Kidney epithelial cell (primary cell): ENCODE results near the gene HAAO. TPM values are rescaled to one million over a fixed set of nuclear protein-coding genes. Genes with fewer than 3 reads are reported as not detected.

Experiments used
- DNase-seq: peaks from one replicate; pipeline ENCODE4 v3.0.0-alpha.2; 2010; ENCODE audit warnings: low read depth
- H3K27me3 ChIP-seq: 2 replicates; pipeline ENCODE4 v1.6.0; 2011; ENCODE audit warnings: low read length; ENCODE audit not compliant: control insufficient read depth, insufficient read depth
- H3K36me3 ChIP-seq: 2 replicates; pipeline ENCODE4 v1.5.1; 2011; ENCODE audit warnings: low read length; ENCODE audit not compliant: control insufficient read depth, insufficient read depth
- H3K4me3 ChIP-seq: 2 replicates; pipeline ENCODE4 v1.5.1; 2011; ENCODE audit warnings: low read depth, mild to moderate bottlenecking, control low read depth, low read length
- total RNA-seq: library from RNA; depleted of rRNA; stranded (reverse); fragments of >200 nt; gene quantifications from 2 replicates; pipeline ENCODE4 v1.2.3, GENCODE V29; 2015
- TF ChIP-seq, protein P1 (sequence below): IDR thresholded peaks from 2 replicates; pipeline ENCODE4 v1.5.1; 2011; ENCODE audit warnings: mild to moderate bottlenecking, moderate library complexity, low read length, control low read depth, inconsistent platforms; ENCODE audit not compliant: insufficient read depth, poor library complexity, severe bottlenecking

The HAAO gene
- total RNA-seq, 1 donor from 2014 or later: 1.5 TPM

DNA sequence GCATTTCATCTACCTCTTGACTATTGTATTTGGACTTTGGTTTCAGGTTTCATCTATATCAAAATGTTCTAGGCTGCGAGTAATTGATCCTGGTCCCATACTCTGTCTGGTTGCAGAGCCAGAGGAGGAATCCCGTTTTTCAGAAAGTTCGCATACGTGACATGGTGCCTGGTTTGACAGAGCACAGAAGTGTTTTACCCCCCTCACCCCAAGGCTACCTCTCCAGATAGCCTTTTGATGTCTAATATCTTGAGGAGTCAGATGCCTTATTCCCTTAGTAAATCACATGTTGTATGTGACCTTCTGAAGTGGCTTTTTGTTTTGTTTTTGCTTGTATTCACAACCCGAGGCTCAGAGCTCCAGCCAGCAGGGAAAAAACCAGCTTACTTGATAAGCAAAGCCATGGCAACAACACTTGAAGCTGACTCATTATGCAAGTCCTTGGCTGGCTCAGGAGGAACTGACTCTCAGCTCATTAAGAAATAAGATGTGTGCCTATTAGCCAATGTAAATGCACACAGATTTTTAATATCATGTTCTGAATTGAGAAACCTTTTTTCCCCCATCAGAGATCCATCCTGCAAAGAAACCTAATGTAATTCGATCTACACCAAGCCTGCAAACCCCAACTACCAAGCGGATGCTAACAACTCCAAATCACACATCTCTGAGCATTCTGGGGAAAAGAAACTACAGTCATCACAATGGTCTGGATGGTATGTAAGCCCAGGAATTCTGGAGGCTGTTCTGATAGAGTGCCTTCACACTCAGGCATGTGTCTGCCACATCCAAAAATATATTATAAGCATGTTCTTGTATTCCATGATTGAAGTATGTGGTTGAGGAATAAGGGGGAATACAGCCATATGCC lies 69.8 kb downstream of the HAAO start:
- Histone ChIP-seq H3K36me3 (no peaks in the 10 kb centered on the region), H3K4me3 (no peak overlapping the region), H3K27me3 (no peaks in the 10 kb centered on the region)
- DNase-seq: peak; percentile 67
- TF ChIP-seq, protein P1, sequence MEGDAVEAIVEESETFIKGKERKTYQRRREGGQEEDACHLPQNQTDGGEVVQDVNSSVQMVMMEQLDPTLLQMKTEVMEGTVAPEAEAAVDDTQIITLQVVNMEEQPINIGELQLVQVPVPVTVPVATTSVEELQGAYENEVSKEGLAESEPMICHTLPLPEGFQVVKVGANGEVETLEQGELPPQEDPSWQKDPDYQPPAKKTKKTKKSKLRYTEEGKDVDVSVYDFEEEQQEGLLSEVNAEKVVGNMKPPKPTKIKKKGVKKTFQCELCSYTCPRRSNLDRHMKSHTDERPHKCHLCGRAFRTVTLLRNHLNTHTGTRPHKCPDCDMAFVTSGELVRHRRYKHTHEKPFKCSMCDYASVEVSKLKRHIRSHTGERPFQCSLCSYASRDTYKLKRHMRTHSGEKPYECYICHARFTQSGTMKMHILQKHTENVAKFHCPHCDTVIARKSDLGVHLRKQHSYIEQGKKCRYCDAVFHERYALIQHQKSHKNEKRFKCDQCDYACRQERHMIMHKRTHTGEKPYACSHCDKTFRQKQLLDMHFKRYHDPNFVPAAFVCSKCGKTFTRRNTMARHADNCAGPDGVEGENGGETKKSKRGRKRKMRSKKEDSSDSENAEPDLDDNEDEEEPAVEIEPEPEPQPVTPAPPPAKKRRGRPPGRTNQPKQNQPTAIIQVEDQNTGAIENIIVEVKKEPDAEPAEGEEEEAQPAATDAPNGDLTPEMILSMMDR: no peak

DNA sequence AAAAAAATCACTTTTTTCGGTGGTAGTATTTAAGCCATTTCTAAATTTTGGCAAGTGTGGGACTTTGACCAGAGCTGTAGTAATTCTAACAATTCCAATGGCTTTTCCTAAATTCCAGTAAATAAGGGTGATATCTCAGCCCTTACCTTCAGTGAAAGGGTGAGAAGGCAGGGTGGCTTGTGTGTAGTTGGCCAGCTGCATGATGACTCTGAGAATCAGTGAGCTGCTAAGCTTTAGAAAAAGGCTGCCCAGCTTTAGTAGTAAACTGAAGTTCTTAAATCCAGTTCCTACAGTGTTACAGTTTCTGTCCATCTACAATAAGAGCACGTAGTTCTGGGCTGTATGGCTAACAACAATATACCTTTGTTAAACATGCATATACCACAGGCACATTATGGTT lies 70.5 kb downstream of the HAAO start:
- no peak for DNase-seq
- Histone ChIP-seq H3K36me3 (no peaks in the 10 kb centered on the region), H3K27me3 (no peaks in the 10 kb centered on the region), H3K4me3 (no peak overlapping the region)
- TF ChIP-seq, protein P1: no peak

Other genes starting within 250 kb of the HAAO start
- 25.8 and 28.5 TPM in 2 replicates for gene MTA3, start 224.0 kb downstream of the HAAO start, total RNA-seq
- gene OXER1, start 28.4 kb downstream of the HAAO start, total RNA-seq: 0.75 and 0.82 TPM in 2 replicates